G401 (cell line): ENCODE measurements around the gene ASXL3. TPM values are rescaled to one million over a fixed set of nuclear protein-coding genes. Genes with fewer than 3 reads are reported as not detected.

Experiments used
- DNase-seq: peaks from one replicate; pipeline ENCODE4 v3.0.0-alpha.2; 2015; ENCODE audit warnings: low spot score
- in situ Hi-C: cut with HindIII; loops from 2 replicates; pipeline ENCODE4 v1.10.0; 2016; ENCODE audit warnings: low sequenced_read_pairs, mixed read lengths
- total RNA-seq: library from RNA; depleted of rRNA; stranded (reverse); fragments of >200 nt; shearing (Covaris generic); gene quantifications from 2 replicates; pipeline ENCODE4 v1.2.3, GENCODE V29; 2014

The ASXL3 gene
- total RNA-seq, 1 experiment from 2014 or later = not detected

GRCh38 chr18:33700513-33700976 lies 122.5 kb downstream of the ASXL3 start:
- in situ Hi-C loops = no loop called here
- no peak for DNase-seq

GRCh38 chr18:33702625-33703024 lies 124.6 kb downstream of the ASXL3 start:
- in situ Hi-C loops = no loop called here
- DNase-seq = no peak

GRCh38 chr18:33706391-33706790 lies 128.4 kb downstream of the ASXL3 start:
- in situ Hi-C loops = no loop called here
- DNase-seq = no peak

GRCh38 chr18:33708876-33709275 lies 130.9 kb downstream of the ASXL3 start:
- DNase-seq = no peak
- in situ Hi-C loops = no loop called here

- DNase-seq = no peak
- in situ Hi-C loops = no loop called here
Observed at GRCh38 chr18:33710269-33710668, 132.2 kb downstream of the ASXL3 start.

- DNase-seq = peak; percentile 23
- in situ Hi-C loops = no loop called here
Observed at GRCh38 chr18:33711514-33711913, 133.5 kb downstream of the ASXL3 start.

- in situ Hi-C loops = no loop called here
Observed at GRCh38 chr18:33712719-33713118, 134.7 kb downstream of the ASXL3 start.

GRCh38 chr18:33716061-33716683 lies 138.2 kb downstream of the ASXL3 start:
- DNase-seq = no peak
- in situ Hi-C loops = no loop called here

More at GRCh38 chr18:33712719-33713118, 134.7 kb downstream of the ASXL3 start:
- no peak for DNase-seq

- in situ Hi-C loops = no loop called here
- no peak for DNase-seq
Observed at GRCh38 chr18:33717339-33717738, 139.3 kb downstream of the ASXL3 start.

- in situ Hi-C loops = no loop called here
- no peak for DNase-seq
Observed at GRCh38 chr18:33720133-33720532, 142.1 kb downstream of the ASXL3 start.

- in situ Hi-C loops = no loop called here
- no peak for DNase-seq
Observed at GRCh38 chr18:33729556-33729955, 151.5 kb downstream of the ASXL3 start.

GRCh38 chr18:33733376-33733775 lies 155.4 kb downstream of the ASXL3 start:
- in situ Hi-C loops = no loop called here
- no peak for DNase-seq

GRCh38 chr18:33735428-33735827 lies 157.4 kb downstream of the ASXL3 start:
- in situ Hi-C loops = no loop called here
- DNase-seq = no peak

- in situ Hi-C loops = no loop called here
- no peak for DNase-seq
Observed at GRCh38 chr18:33741760-33742159, 163.7 kb downstream of the ASXL3 start.

- no peak for DNase-seq
- in situ Hi-C loops = no loop called here
Observed at GRCh38 chr18:33744032-33744697, 166.1 kb downstream of the ASXL3 start.

GRCh38 chr18:33745151-33745795 lies 167.3 kb downstream of the ASXL3 start:
- in situ Hi-C loops = no loop called here
- peak; percentile 4 for DNase-seq

GRCh38 chr18:33745871-33746545 lies 168.0 kb downstream of the ASXL3 start:
- in situ Hi-C loops = no loop called here

GRCh38 chr18:33749834-33750233 lies 171.8 kb downstream of the ASXL3 start:
- in situ Hi-C loops = no loop called here
- DNase-seq = no peak

More at GRCh38 chr18:33745871-33746545, 168.0 kb downstream of the ASXL3 start:
- DNase-seq = peak; percentile 11

GRCh38 chr18:33750366-33750765 lies 172.3 kb downstream of the ASXL3 start:
- in situ Hi-C loops = no loop called here
- DNase-seq = no peak
